OCI-LY3 (cell line): ENCODE data around the gene FGF13.

Experiments used
- H2AFZ ChIP-seq: fragments of 200-600, 300-600 bp; shearing (Covaris generic); 2 replicates; pipeline ENCODE4 v1.6.0; 2014; ENCODE audit warnings: antibody characterized with exemption, low read depth, low read length
- H3K27ac ChIP-seq: fragments of 200-600, 300-600 bp; sonication (generic); 2 replicates; pipeline ENCODE4 v1.5.1; 2014; ENCODE audit warnings: mild to moderate bottlenecking, low read length, moderate library complexity, mixed read lengths
- H3K27me3 ChIP-seq: fragments of 200-600, 300-600 bp; sonication (generic); 2 replicates; pipeline ENCODE4 v1.6.1; 2014; ENCODE audit warnings: low read depth, low read length, mixed read lengths
- H3K36me3 ChIP-seq: fragments of 200-600, 300-600 bp; sonication (generic); replicated peaks from 2 replicates; pipeline ENCODE3; 2014; ENCODE audit warnings: low read depth, low read length, mixed read lengths
- H3K4me1 ChIP-seq: fragments of 300-600, 200-600 bp; sonication (generic); 2 replicates; pipeline ENCODE4 v1.6.1; 2014; ENCODE audit warnings: low read length, mixed read lengths
- H3K4me2 ChIP-seq: fragments of 200-600, 300-600 bp; sonication (generic); 2 replicates; pipeline ENCODE4 v1.6.1; 2014; ENCODE audit warnings: low read length, mixed read lengths
- H3K4me3 ChIP-seq: fragments of 300-600, 200-600 bp; sonication (generic); 2 replicates; pipeline ENCODE4 v1.5.1; 2014; ENCODE audit warnings: antibody characterized with exemption, mild to moderate bottlenecking, low read length, moderate library complexity
- H3K79me2 ChIP-seq: fragments of 300-600, 200-600 bp; shearing (Covaris generic); 2 replicates; pipeline ENCODE4 v1.6.1; 2014; ENCODE audit warnings: mild to moderate bottlenecking, low read length, mixed read lengths
- H3K9ac ChIP-seq: fragments of 300-600, 200-600 bp; shearing (Covaris generic); 2 replicates; pipeline ENCODE4 v1.6.0; 2014; ENCODE audit warnings: mild to moderate bottlenecking, low read length, moderate library complexity
- H3K9me3 ChIP-seq: fragments of 200-600, 300-600 bp; shearing (Covaris generic); 2 replicates; pipeline ENCODE4 v1.6.1; 2014; ENCODE audit warnings: low read length, mixed read lengths; ENCODE audit not compliant: insufficient read depth
- H4K20me1 ChIP-seq: fragments of 200-600, 300-600 bp; sonication (generic); 2 replicates; pipeline ENCODE4 v1.6.1; 2016; ENCODE audit warnings: low read length, mixed read lengths; ENCODE audit not compliant: insufficient read depth
- CTCF ChIP-seq: fragments of 200-600, 300-600 bp; sonication (generic); IDR thresholded peaks from 2 replicates; pipeline ENCODE4 v1.5.1; 2014; ENCODE audit warnings: antibody characterized with exemption, low read length, low read depth
- EZH2phosphoT487 ChIP-seq: fragments of 200-600 bp; shearing (Covaris generic); IDR thresholded peaks from 2 replicates; pipeline ENCODE4 v1.6.1; 2018; ENCODE audit warnings: antibody characterized with exemption, mixed run types, low read depth

FGF13 gene

DNA sequence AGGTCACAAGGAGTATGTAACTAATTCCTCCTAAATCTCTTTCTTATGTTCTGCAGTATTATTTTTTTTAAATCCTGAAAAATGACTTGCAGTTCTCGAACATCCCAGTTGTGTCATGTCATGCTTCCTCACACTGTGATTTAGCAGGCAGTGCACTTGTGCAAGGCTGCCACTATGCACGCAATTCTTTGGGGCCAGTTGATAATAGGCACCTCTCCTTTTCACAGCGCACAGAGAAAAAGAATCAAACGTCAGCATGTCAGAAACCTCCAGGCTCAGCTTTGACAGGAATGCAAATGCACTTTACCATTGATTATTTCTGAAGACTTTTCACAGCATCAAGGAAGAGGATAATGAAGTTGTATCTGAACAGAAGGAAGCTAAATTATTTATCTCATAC, 62.9 kb downstream of the FGF13 start:
- Histone ChIP-seq H3K27ac (no peak overlapping the region), H3K9me3 (no peaks in the 10 kb centered on the region), H3K79me2 (no peaks in the 10 kb centered on the region), H3K36me3 (no peaks in the 10 kb centered on the region), H2AFZ (no peak overlapping the region), H4K20me1 (no peaks in the 10 kb centered on the region), H3K4me3 (no peak overlapping the region), H3K9ac (no peak overlapping the region), H3K4me1 (no peaks in the 10 kb centered on the region), H3K27me3 (no peaks in the 10 kb centered on the region), H3K4me2 (no peak overlapping the region)
- no peak for TF ChIP-seq CTCF
- TF ChIP-seq EZH2phosphoT487 = no peak

DNA sequence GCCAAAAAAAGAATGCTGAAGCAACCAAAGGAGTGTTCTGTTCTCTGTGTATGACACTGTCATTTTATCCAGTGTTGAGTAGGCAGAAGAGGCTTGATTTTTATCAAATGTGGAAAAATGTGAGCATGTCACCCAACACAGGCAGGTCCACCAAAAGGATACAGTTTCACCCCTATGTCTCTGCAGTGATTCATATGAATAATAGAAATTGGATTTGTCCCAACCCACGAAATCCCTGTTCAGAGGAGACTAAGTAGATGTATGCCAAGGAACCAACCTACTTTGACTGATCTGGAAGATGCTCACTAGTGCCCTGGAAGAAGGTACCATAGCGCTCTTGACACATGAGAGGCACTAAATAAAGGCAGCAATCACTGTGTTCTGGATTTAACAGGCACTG, 72.5 kb downstream of the FGF13 start:
- H3K4me2 ChIP-seq = no peak overlapping the region
- no peaks in the 10 kb centered on the region for H3K27me3 ChIP-seq
- H3K4me1 ChIP-seq = peaks cover 5% of the 10 kb centered on the region; the same call in 1 of the 2 replicates
- H3K36me3 ChIP-seq = no peaks in the 10 kb centered on the region
- H4K20me1 ChIP-seq = no peaks in the 10 kb centered on the region
- no peak for TF ChIP-seq CTCF
- no peak for TF ChIP-seq EZH2phosphoT487
- no peak overlapping the region for H3K9ac ChIP-seq
- no peak overlapping the region for H2AFZ ChIP-seq
- H3K79me2 ChIP-seq = no peaks in the 10 kb centered on the region
- H3K9me3 ChIP-seq = no peaks in the 10 kb centered on the region
- no peak overlapping the region for H3K4me3 ChIP-seq
- H3K27ac ChIP-seq = no peak overlapping the region
